Activated naive CD8-positive, alpha-beta T cell treated with anti-CD3 and anti-CD28 coated beads, Interleukin-2, amount 50 U/mL, for 16 hours (primary cell): ENCODE measurements around the gene NFIA.
"Not testable (repeated sequence)": the region's sequence is repeated elsewhere in the genome, so short reads cannot be mapped to it uniquely, and the experiment has no call there.

ENCODE experiments used
- DNase-seq: peaks from one replicate; pipeline ENCODE4 v3.0.0-alpha.2; 2020; ENCODE audit warnings: low read depth, low spot score

Gene NFIA

DNA sequence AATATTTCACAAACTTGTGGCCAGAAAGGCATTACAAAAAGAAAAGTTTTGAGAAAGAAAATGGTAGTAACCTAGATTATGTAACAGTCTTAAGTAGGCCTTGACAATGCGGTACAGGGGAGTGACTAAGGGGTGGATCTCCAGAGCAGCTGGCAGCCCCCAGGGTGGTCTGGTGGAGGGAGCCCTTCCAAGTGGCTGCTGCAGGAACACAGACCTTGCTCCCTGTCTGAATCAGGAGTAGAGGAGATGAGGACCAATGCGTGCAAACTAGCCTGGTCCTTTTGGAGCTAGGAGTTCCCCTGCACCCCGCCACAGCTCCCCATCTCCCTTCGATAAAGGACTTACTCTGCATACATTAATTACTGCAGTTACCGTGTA is 189.0 kb downstream of the NFIA start:
- no peak for DNase-seq

DNA sequence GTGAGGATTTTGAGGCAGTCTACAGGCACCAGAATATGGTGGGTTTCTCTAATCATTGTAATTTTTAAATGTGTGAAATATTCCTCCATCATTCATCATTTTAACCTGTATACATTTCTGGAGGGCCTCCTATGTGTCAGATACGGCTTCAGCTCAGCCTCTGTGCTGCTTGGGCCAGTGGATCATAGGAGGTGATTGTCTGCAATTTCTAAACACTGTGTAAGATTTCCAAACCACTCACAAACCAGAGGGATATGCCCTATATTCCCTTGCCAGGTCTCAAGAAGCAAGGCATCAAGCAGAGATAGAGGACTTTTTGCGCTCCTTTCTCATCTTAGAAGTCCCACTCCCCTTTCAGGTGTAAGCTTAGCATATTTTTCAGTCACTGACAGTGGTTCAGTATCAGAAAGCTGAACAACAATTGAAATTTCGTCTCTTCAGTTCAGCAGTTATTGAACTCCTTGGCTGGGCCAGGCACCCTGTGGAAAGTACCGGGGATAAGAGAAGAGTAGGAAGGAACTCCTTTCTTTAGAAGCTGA is 190.9 kb downstream of the NFIA start:
- no peak for DNase-seq

DNA sequence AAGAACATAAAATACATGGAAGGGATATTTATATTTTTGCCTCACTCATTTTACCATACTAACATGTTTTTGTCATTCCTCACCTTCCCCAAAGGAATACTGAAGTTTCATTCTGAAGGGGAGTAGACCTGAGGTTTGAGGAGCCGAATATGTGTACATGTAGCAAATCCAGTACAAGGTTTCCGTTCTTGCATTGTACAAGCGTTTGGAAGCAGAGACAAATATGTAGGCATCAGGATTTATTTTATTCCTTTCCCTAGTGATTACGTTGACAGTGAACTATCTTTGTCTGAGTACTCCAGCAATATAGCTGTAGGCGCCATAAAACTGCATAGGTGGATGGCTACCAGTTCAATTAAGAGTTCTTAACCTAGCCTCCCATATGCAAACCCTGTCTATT is 191.5 kb downstream of the NFIA start:
- no peak for DNase-seq

DNA sequence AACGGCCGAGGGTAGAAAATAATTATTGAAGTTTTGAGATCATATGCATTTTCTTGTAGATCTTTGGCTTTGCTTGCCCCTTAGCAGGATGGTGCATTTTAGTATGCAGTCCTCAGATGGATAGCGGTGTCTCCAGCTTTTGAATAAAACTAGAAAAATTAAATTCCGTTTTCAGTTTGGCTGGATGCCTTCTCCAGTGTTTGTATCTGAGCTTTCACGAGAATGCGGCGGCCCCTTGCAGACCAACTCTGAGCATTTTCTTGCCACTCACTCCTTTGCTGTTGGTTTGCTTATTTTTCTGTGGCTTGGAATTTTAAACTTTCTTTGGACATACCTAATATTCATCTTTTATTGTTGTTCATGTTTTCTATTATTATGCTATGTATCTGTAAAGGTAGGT is 192.6 kb downstream of the NFIA start:
- DNase-seq: no peak

DNA sequence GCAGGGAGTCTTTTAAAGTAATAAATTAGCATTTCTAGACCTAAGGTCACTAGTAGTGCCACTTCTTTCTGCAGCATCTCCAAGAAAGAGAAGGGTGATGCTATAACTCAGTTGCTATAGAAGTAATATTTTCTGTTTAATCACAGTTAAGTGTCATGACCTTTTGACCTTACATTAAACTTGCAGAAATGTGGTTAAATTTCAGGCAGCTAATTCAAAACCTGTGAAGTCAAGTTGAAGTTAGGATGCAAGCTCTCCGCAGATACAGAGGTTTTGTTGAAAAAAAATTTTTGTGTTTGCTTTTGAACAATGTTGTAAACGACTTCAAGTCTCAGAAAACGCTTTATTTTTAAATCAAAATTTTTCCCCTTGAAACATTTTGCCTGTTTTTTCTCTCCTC is 193.9 kb downstream of the NFIA start:
- DNase-seq: no peak

DNA sequence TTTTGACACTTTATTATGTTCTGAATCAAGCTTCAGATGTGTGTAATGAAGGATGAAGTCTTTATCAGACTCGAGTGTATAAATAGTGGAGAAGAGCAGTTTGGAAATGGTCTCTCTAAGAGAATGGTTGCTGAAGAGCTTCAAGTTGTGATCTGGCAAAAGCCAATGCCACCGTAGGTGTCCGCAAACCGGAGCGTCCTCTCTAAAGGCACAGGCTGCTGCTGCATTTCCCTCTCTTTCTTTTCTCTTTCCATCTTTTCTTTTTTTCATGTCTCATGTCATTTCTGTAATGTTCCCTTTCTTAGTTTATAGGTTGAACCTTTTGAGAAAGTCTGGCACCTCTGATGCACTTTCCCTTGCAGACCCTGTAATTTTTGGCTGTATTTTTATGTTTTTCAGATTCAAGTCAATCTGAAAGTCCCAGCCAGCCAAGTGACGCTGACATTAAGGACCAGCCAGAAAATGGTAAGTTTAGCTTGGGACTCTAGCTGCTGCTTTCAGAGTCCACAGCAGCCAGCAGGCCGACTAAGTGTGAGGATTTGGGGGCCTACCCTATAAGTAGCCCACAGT is 194.8 kb downstream of the NFIA start:
- DNase-seq: no peak

DNA sequence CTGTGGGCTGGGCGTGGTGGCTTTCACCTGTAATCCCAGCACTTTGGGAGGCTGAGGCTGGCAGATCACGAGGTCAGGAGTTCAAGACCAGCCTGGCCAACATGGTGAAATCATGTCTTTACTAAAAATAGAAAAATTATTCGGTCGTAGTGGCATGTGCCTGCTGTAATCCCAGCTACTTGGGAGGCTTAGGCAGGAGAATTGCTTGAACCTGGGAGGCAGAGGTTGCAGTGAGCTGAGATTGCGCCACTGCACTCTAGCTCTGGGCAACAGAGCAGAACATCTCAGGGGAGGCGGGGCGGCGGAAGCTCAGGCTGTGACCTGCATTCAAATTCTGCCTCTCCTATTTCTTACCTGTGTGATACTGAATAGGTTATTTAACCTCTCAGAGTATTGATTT is 196.1 kb downstream of the NFIA start:
- DNase-seq: not testable (repeated sequence)

DNA sequence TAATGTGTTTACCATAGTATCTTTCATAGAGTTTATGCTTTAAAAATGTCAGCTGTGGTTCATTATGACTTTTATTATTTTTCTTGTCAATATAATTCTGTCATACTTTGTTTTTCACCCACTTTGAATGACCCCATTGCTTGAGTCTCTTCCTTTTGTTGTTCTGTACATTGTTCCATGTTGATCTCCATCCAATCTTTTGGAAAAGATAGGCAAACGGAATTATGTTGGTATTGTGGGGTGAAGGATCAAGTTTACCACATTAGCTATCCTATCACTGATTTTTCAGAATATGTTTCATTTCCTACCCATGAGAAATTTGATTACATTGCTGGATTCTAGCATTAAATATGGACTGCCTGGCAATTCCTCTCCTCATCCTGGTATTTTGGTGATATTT is 196.6 kb downstream of the NFIA start:
- no peak for DNase-seq

DNA sequence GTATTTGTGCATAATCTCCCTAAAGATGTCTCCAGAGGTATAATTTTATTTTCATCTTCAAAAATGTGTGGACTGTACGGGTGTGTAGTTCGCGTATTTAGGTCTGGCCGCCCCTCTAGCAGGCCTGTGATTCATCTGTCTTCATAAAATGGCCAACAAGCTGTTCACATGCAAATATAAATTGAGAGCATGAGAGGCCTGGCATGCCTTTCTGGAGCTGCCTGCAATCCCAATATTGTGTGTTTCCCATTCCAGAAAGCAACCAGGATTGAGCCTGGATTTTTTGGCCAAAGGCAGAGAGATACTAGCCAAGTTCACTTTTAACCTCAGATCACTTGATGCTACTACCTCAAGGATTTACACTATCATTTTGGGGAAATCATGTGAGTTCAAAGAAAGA is 197.2 kb downstream of the NFIA start:
- no peak for DNase-seq

DNA sequence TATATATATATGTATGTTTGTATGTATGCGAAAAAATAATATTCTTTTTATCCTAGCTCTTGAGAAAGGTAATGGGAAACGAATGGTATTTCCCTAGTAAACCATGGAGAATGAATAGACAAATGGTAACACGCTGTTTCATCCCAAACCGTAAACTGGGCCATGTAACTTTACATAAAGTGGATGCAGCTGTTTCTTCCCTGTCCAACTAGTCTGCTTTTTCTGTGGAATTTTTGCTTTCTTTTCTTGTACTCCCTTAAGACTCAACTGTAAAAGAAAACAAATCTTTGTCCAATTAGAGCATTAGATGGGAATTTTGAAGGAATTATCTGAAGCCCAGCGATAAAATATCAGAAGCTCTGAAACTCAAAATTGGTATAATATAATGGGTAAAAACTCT is 198.1 kb downstream of the NFIA start:
- DNase-seq: no peak

DNA sequence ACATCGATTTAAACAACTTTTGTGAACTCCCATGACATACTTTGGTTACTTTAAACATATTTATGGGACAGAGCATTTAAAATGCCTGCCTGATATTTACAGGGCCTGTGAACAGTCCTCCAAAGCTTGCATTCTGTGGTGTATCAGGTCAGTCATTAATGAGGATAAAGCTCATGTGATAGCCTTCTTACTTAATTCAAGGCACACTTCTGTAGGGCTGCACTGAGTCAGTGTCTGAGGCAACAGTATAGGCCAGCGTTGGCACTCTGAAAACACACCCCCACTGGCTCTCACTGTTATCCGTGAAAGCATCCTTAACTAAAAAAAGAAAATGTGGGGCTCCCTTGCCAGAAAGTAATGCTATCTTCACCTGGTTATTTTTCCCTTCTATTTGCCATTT is 200.0 kb downstream of the NFIA start:
- no peak for DNase-seq

DNA sequence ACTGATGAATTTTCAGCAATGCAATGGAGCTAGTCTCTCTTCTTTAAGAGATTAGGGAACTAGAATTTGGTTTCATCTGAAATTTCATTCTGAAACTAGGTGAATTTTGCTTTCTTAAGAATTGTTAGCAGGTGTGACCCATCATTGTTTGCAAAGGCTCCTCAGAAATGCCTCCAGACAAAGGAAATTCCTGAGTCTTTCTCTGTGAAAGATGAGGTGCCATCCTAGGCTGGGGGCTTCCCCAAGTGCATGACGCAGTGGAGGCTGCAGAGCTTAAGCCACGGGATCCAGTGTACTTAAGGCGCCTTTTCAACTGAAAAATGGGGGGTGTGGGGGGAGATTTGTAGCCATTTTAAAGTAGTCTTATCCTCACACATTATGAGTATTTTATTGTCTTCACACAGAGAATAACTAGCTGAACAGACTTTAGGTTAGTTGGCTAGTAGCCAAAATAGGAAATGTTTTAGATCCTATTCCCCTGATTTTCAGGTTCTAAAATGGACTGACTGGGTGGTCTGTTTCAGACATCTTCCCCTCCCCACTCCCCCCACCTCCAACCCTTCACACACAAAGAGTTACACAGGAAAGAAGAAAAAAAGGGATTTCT is 202.0 kb downstream of the NFIA start:
- no peak for DNase-seq

DNA sequence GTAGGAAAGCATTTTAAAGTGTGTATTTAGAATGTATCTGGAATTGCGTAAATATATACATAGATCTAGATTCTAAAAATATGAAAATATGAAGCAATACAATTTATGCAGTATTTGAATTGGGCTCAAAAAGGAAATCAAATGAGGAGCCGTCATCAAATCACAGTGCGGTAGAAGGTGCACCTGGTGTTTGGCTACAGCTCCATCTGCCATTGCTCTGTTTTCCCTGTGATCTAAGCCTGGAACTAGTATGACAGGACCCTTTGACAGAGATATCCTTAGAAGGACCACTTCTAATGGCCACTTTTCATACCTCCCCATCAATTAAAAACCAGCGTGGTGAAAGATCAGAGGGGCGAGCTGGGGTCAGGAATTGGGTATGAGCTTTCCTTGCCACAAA is 202.6 kb downstream of the NFIA start:
- no peak for DNase-seq

DNA sequence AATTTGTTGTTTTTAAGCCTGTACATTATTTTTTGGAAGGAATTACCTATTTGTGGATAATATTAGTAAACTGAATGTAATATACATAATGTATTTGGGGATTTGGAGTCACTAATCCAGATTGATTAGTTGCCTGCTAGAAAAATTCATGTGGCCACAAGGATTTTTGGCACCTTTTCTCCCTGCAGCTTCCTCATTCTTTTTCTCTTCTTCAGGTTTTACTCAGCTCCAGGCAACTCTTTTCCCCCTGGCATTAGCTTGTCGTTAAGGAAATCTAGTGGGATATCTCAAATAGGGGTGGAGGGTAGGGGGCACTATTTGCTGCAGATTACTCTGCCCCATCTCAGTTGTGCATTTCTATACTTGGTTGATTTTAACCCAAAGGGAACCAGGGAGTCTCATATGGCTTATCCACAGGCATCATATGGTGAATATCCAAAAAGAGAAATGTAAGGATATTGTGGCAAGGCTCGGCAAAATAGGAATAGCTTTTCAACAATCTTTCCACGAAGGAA is 203.1 kb downstream of the NFIA start:
- DNase-seq: no peak

DNA sequence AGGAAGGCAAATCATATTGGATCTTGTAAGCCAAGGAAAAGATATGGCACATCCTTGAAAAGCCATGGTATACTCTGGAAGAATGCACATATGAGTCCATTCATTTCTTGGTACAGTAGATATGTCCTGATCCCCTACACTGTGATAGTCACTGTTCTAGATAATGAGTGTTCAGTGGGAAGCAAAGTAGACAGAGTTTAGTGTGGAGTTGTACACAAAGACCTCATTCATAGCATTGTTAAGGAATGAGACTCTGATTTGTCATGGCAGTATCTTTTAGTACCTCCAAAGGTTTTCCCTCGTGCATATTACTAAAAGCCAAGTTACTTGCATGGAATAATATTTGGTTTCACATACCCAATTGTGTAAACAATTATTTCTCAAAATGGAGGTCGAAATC is 204.7 kb downstream of the NFIA start:
- DNase-seq: no peak

DNA sequence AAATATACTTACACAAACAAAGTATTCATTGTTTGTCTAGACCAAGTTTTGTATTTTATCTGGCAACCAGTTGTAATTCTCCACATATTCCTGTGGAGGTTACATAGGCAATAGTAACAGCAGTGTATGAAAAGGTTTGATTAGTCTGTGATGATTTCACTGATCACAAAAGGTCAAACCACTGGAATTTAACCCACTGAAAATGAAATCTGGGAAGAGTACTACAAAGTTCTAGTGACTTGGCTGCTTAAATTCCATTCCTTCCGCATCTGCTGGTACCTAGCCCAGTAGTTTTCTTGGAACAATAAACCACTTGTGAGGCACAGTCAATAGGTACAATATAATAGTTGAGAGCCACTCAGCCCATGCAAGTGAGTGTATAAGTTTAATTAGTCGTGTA is 205.4 kb downstream of the NFIA start:
- DNase-seq: no peak

DNA sequence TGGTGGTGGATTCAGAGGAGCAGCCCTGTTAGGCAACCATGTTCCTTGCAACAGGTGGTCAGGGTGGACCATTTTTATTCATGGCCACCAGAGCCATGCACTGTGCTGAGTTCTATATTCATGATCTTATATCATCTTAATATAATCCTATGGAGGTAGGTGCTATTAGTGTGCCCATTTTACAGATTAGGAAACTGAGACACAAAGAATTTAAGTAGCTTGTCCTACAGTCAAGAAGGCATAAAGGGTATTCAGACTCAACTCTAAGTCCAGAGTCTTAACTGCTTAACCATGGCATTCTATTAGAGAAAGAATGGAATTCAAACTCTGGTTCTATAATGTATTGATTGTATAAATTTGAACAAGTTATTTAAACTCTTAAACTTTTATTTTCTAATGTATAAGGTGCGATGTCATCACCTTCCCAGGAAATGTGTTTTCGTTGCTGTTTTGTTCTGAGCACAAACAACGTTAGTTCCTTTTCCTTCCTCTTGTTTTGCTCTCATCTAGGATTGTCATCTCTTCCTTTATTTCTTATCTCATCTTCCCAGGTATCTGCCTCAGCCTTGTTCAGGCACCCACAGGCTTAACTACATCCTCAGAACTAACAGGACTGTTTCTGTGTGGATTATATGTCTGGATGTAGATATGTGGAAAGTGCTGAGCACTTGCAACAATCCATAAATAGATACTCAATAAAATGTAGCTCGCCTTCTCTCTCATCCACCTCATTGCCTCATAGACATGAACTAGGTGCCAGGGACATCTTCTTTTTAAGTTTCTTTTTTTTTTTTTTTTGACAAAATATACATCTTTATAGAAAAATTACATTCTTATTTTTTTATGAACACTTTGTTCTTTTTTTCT is 207.1 kb downstream of the NFIA start:
- no peak for DNase-seq

DNA sequence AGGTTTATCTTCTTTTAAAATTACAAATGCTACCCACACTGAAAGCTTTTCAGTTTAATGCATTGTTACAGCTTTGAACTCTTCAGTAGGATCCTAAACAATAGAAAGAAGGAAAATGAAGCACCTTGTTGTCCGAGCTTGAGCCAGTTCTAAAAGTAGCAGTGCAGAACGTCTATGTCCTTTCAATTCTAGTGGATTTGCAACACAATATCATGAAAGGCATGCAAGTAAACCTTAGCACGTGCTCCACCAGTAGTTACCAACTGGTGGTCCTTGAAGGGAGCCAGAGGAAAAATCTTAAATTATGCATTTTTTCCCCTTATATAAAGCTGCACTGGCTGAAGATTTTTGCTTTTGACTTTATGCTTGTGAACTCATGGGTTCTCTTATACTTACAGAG is 208.2 kb downstream of the NFIA start:
- DNase-seq: no peak

DNA sequence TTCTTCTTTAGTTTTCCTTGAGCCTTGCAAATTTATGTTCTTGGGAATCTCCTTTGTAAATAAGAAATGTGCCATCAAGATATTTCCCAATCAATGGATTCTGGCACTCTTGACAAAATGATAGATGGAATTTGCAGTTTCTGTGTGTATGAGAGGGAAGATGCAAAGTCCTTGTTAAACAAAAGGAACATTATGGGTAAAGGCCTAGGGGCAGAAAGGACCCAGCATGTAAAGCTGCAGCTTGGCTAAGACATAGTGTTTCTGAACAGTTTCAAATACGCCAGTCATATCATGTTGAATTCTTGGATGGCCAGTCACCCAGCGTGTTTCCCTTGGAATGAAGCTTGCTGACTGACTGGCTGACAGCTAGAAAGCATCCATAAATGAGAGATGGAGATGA is 210.8 kb downstream of the NFIA start:
- no peak for DNase-seq

DNA sequence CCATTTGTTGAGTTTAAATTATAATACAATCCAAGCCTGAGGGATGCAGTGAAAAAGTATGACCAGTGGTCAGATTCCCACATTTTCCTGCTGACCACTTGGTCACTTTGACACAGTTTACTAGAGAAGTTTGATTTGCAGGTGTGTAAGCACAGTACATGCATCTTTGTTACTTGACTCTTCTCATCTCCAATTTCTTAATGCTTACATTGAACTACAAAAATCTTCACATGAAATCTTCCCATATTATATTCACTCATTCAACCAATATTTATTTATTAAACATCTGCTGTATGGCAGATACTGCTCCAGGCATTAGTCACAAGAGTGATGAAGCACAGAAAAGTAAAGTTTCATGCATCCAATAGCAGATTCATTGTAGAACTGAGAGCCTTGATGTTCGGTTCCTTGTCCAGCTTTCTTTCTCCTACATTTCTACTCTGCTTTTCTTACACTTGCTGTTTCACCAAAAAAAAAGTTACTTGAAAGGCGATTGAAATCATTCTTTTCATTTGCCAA is 211.7 kb downstream of the NFIA start:
- DNase-seq: no peak

DNA sequence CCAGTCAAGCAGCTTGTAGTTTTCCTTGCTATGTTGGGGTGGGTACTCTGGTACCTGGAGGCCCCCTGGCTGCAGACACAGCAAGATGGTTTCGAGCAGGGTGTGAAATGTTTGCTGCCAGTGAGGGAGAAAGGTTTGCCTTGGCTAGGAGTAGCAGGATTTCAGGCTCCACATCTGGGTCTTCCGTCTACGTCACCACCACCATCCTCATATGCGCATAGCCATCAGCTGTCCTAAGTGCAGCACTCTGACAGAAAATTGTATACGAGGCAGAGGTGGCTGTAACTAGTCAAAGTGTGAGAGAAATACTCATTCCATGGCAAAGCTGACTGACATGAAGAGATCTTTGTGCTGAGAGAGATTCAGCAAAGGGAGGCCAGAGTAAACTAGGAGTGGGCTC is 212.6 kb downstream of the NFIA start:
- no peak for DNase-seq

DNA sequence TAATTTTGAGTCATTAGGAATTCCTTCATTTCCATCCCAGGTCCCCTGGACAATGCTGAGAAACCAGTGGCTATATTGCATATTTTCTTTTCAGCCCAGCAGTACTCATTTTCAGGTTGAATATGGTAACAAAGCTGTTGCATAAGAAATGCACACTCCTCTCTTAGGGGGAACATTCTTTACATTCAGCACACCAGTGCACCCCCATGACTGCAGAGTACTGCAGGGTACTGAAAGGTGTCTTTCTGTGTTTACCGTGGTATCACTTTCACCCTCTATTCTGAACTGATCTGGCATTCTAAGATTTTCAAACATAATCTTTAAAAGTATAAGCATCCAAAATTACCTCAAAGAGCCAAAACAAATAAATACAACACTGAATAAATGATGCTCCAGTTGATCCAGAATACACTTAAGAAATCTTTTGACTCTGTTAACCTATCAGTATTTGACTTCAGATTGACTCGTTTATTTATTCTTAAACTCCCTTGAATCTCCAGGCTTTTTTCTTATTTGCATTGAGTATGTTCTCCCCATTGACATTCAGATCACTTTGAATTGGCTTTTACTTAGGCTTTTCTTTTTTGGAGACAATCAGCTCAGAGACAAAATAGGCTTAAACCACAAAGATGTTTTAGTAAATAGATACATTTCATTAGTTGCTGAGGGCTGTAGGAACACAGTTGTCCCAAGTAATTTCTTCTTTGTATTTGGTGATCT is 213.6 kb downstream of the NFIA start:
- DNase-seq: no peak
